Suprapubic skin (tissue), 3 donors: ENCODE results near the gene NCAPD3.

ENCODE experiments used
- CTCF ChIP-seq, 2 donors: fragments of 200-600 bp in 1 of 2; fragments of 450-650 bp in 1 of 2; sonication (generic) in 1 of 2; IDR thresholded peaks; one replicate each; pipeline ENCODE4 v1.5.1; 2016 to 2019; ENCODE audit warnings: antibody characterized with exemption in 2 of 2, mild to moderate bottlenecking in 1 of 2, moderate library complexity in 1 of 2
- POLR2A ChIP-seq, 2 donors: fragments of 450-650 bp; IDR thresholded peaks; one replicate each; pipeline ENCODE4 v1.6.1; 2017; ENCODE audit warnings: antibody characterized with exemption in 2 of 2, mild to moderate bottlenecking in 2 of 2, moderate library complexity in 2 of 2

GRCh38 chr11:134126217-134126822 lies 97.4 kb downstream of the NCAPD3 start:
- TF ChIP-seq POLR2A (IDR thresholded peaks at IDR 0.05) (no peak), CTCF (IDR thresholded peaks at IDR 0.05) (no peak)
